Measurements from ENCODE around the gene BOK.

The BOK gene

GRCh38 chr2:241595600-241596140, 37.1 kb downstream of the BOK start:
- TF ChIP-seq CTCF (IDR thresholded peaks at IDR 0.05; ENCODE audit: control insufficient read depth, insufficient read depth, low read depth, low read length, missing control alignments): no peak
- DNase-seq (ENCODE audit: low read depth): no peak
- no peak overlapping the region for H3K4me3 ChIP-seq (ENCODE audit: control insufficient read depth, low read depth, low read length)

GRCh38 chr2:241597561-241597960, 39.0 kb downstream of the BOK start:
- TF ChIP-seq CTCF (IDR thresholded peaks at IDR 0.05; ENCODE audit: control insufficient read depth, insufficient read depth, low read depth, low read length, missing control alignments): no peak
- no peak overlapping the region for H3K4me3 ChIP-seq (ENCODE audit: control insufficient read depth, low read depth, low read length)
- no peak for DNase-seq (ENCODE audit: low read depth)

GRCh38 chr2:241598061-241598460, 39.5 kb downstream of the BOK start:
- no peak for DNase-seq (ENCODE audit: low read depth)
- no peak for TF ChIP-seq CTCF (IDR thresholded peaks at IDR 0.05; ENCODE audit: control insufficient read depth, insufficient read depth, low read depth, low read length, missing control alignments)
- H3K4me3 ChIP-seq (ENCODE audit: control insufficient read depth, low read depth, low read length): no peak overlapping the region

- no peak overlapping the region for H3K4me3 ChIP-seq (ENCODE audit: control insufficient read depth, low read depth, low read length)
- DNase-seq (ENCODE audit: low read depth): no peak
- peak; percentile 25 for TF ChIP-seq CTCF (IDR thresholded peaks at IDR 0.05; ENCODE audit: control insufficient read depth, insufficient read depth, low read depth, low read length, missing control alignments)
Measured at GRCh38 chr2:241598487-241598886, 39.9 kb downstream of the BOK start.

- DNase-seq (ENCODE audit: low read depth): no peak
- H3K4me3 ChIP-seq (ENCODE audit: control insufficient read depth, low read depth, low read length): no peak overlapping the region
- no peak for TF ChIP-seq CTCF (IDR thresholded peaks at IDR 0.05; ENCODE audit: control insufficient read depth, insufficient read depth, low read depth, low read length, missing control alignments)
Measured at GRCh38 chr2:241599615-241600014, 41.1 kb downstream of the BOK start.

GRCh38 chr2:241601841-241602240, 43.3 kb downstream of the BOK start:
- no peak for DNase-seq (ENCODE audit: low read depth)
- TF ChIP-seq CTCF (IDR thresholded peaks at IDR 0.05; ENCODE audit: control insufficient read depth, insufficient read depth, low read depth, low read length, missing control alignments): no peak
- no peak overlapping the region for H3K4me3 ChIP-seq (ENCODE audit: control insufficient read depth, low read depth, low read length)

- DNase-seq (ENCODE audit: low read depth): no peak
- TF ChIP-seq CTCF (IDR thresholded peaks at IDR 0.05; ENCODE audit: control insufficient read depth, insufficient read depth, low read depth, low read length, missing control alignments): no peak
- H3K4me3 ChIP-seq (ENCODE audit: control insufficient read depth, low read depth, low read length): no peak overlapping the region
Measured at GRCh38 chr2:241602720-241603119, 44.2 kb downstream of the BOK start.

All from AG09309 (cell line).